HepG2 (cell line): Measurements from ENCODE around the gene NCS1. TPM values are rescaled to one million over a fixed set of nuclear protein-coding genes. Genes with fewer than 3 reads are reported as not detected.

ENCODE experiments used
- ATAC-seq: fragments of 200-7000 bp; cut with Tn5 transposase; 3 replicates; pipeline ENCODE4 v1.9.1; 2020; ENCODE audit warnings: mild to moderate bottlenecking, moderate library complexity
- BruUV-seq: library from RNA; stranded (reverse); fragments of 400-500 nt; replicated peaks from 2 replicates; lab custom pipeline; 2021; lab: Mats Ljungman, UMichigan
- CTCF ChIA-PET: fragments of 300-600 bp; formaldehyde crosslinking; extraction: SDS; loops from one replicate; lab custom pipeline; 2021; ENCODE audit warnings: low total read pairs, inconsistent platforms, low intra/inter-chr PET ratio; lab: Yijun Ruan, JAX
- POLR2A ChIA-PET: fragments of 350-600 bp; sonication (Branson Sonifier 250); formaldehyde crosslinking; loops from one replicate; lab custom pipeline; 2020; ENCODE audit warnings: antibody characterized with exemption, inconsistent platforms; lab: Yijun Ruan, JAX
- DNase-seq: peaks from one replicate; pipeline ENCODE4 v3.0.0-alpha.2; 2015; ENCODE audit warnings: low spot score
- FAIRE-seq: peaks from 3 replicates; lab custom pipeline; 2011; peaks lifted over from hg19 to GRCh38; lab: Jason Lieb, UNC
- H2AFZ ChIP-seq: one replicate; pipeline ENCODE4 v1.6.1; 2011; ENCODE audit warnings: low read length, inconsistent platforms
- H3K27ac ChIP-seq: fragments of 300-600 bp; 3 replicates; pipeline ENCODE4 v1.8.0; 2011; ENCODE audit warnings: mixed run types, mild to moderate bottlenecking, mixed read lengths, low read length, inconsistent platforms; ENCODE audit not compliant: insufficient read depth; ENCODE audit errors: extremely low read length
- H3K27me3 ChIP-seq, 2 experiments: fragments of 200-600 bp in 1 of 2; 2 replicates in 1 of 2; 3 replicates in 1 of 2; pipeline versions ENCODE4 v1.6.0 to v1.8.0; 2011; ENCODE audit warnings: low read length in 2 of 2, mild to moderate bottlenecking in 2 of 2, moderate library complexity in 2 of 2, inconsistent platforms in 1 of 2; ENCODE audit not compliant: insufficient read depth in 2 of 2, control insufficient read depth in 1 of 2
- H3K36me3 ChIP-seq, 2 experiments: fragments of 200-600 bp in 1 of 2; replicated peaks in 1 of 2; 2 replicates in 1 of 2; 3 replicates in 1 of 2; pipeline versions ENCODE4 v1.5.1 to v1.8.0; 2011; ENCODE audit warnings: low read length in 2 of 2, inconsistent platforms in 1 of 2; ENCODE audit not compliant: insufficient read depth in 2 of 2, control insufficient read depth in 1 of 2
- H3K4me1 ChIP-seq: 2 replicates; pipeline ENCODE4 v1.5.1; 2012; ENCODE audit warnings: low read length, inconsistent platforms; ENCODE audit not compliant: insufficient read depth
- H3K4me2 ChIP-seq: 2 replicates; pipeline ENCODE4 v1.6.0; 2011; ENCODE audit warnings: low read depth, low read length, inconsistent platforms
- H3K4me3 ChIP-seq, 3 experiments: fragments of 200-600 bp in 1 of 3; sonication (generic), shearing (Covaris generic) in 1 of 3; replicated peaks in 1 of 3; 2 replicates each; pipeline ENCODE4 v1.5.1; 2011 to 2016; ENCODE audit warnings: low read length in 3 of 3, inconsistent platforms in 2 of 3, low read depth in 2 of 3, mild to moderate bottlenecking in 2 of 3, control low read depth in 1 of 3, mixed read lengths in 1 of 3; ENCODE audit not compliant: insufficient read depth in 1 of 3
- H3K79me2 ChIP-seq: one replicate; pipeline ENCODE4 v1.6.1; 2011; ENCODE audit warnings: low read length, inconsistent platforms; ENCODE audit not compliant: insufficient read depth
- H3K9ac ChIP-seq: 2 replicates; pipeline ENCODE4 v1.6.0; 2011; ENCODE audit warnings: mild to moderate bottlenecking, low read depth, low read length, inconsistent platforms; ENCODE audit not compliant: insufficient read depth
- H3K9me3 ChIP-seq: 2 replicates; pipeline ENCODE4 v1.5.1; 2012; ENCODE audit warnings: mild to moderate bottlenecking, low read length
- H4K20me1 ChIP-seq: 2 replicates; pipeline ENCODE4 v1.6.0; 2011; ENCODE audit warnings: inconsistent platforms, mild to moderate bottlenecking, low read length, moderate library complexity; ENCODE audit not compliant: insufficient read depth
- DZIP1 ChIP-seq: sonication (generic); formaldehyde crosslinking; IDR thresholded peaks from 2 replicates; pipeline ENCODE4 v1.5.0; 2020; ENCODE audit warnings: mild to moderate bottlenecking, missing genetic modification reagents
- NFAT5 ChIP-seq: sonication (generic); formaldehyde crosslinking; IDR thresholded peaks from 2 replicates; pipeline ENCODE4 v1.4.0; 2020; ENCODE audit warnings: missing genetic modification reagents
- NR2C2 ChIP-seq: sonication (generic); formaldehyde crosslinking; IDR thresholded peaks from 2 replicates; pipeline ENCODE4 v1.4.0; 2020; ENCODE audit warnings: missing genetic modification reagents, mild to moderate bottlenecking, moderate library complexity, borderline replicate concordance
- YY1 ChIP-seq: IDR thresholded peaks from 2 replicates; pipeline ENCODE4 v1.6.1; 2011; ENCODE audit warnings: low read length, low read depth, moderate library complexity, mild to moderate bottlenecking; ENCODE audit not compliant: insufficient read depth, insufficient replicate concordance
- ZFP91 ChIP-seq: sonication (generic); formaldehyde crosslinking; IDR thresholded peaks from 2 replicates; pipeline ENCODE4 v1.9.0; 2022; ENCODE audit warnings: missing genetic modification reagents, mild to moderate bottlenecking, borderline replicate concordance
- WGBS: methylation state at CpG from one replicate; pipeline ENCODE4 v1.1.6; 2017; ENCODE audit warnings: low lambda C conversion rate; 5-methylcytosine and 5-hydroxymethylcytosine counted together
- in situ Hi-C: cut with HindIII; loops from 2 replicates; pipeline ENCODE4 v1.10.0; 2017; ENCODE audit warnings: low pct_unique_long_range_greater_than_20kb; ENCODE audit not compliant: extremely low pct_ligation_motif_present
- intact Hi-C: fragments of 100-400 bp; cut with micrococcal nuclease; formaldehyde crosslinking; loops from one replicate; pipeline ENCODE4 v1.10.0; 2022; ENCODE audit not compliant: unreplicated experiment
- polyA plus RNA-seq, 8 experiments: library from polyadenylated mRNA; depleted of rRNA in 3 of 8; stranded (reverse) in 7 of 8; unstranded in 1 of 8; fragments of >200 nt; fragmentation: Illumina TruSeq in 4 of 8; extraction: Trizol in 4 of 8; gene quantifications; 2 replicates each; pipeline versions ENCODE4 v1.2.1 to v1.2.3, GENCODE V29; 2011 to 2016; ENCODE audit warnings: low read depth in 4 of 8, missing spikeins in 1 of 8, mixed read lengths in 1 of 8; ENCODE audit not compliant: insufficient read depth in 1 of 8
- total RNA-seq, 5 experiments: library from RNA; depleted of rRNA; stranded (reverse); fragments of >200 nt; fragmentation: Illumina TruSeq; extraction: Trizol; gene quantifications; 2 replicates each; pipeline ENCODE4 v1.2.3, GENCODE V29; 2016; ENCODE audit warnings: low read depth in 1 of 5

Gene NCS1
- total and polyA plus RNA-seq, 2 of the 13 experiments (the other 11 are each of a cell fraction or from before 2014, with no cell fraction given), result 4.7 to 6.1 TPM

GRCh38 chr9:130187523-130187846 lies 15.3 kb downstream of the NCS1 start:
- POLR2A ChIA-PET, result no interaction called here
- no peak overlapping the region for H2AFZ ChIP-seq

More at GRCh38 chr9:130187523-130187846, 15.3 kb downstream of the NCS1 start:
- H3K36me3 ChIP-seq, result no peaks in the 10 kb centered on the region
- H3K79me2 ChIP-seq, result no peaks in the 10 kb centered on the region
- in situ Hi-C loops, result no loop called here
- no peaks in the 10 kb centered on the region for H3K27me3 ChIP-seq
- ATAC-seq (no peak), FAIRE-seq (no peak), DNase-seq (no peak)
- no peaks in the 10 kb centered on the region for H4K20me1 ChIP-seq
- H3K4me2 ChIP-seq, result peak overlapping the region; percentile 76
- H3K9ac ChIP-seq, result no peak overlapping the region
- peak overlapping the region in 1 of 3 experiments; percentile 67; a peak in 1 of 6 replicates for H3K4me3 ChIP-seq
- BruUV-seq, result no TSS peak
- WGBS, result 59% methylated on average over 9 of the region's 9 CpGs
- peaks cover 34% of the 10 kb centered on the region for H3K4me1 ChIP-seq
- no peak for TF ChIP-seq YY1
- TF ChIP-seq NFAT5 (CRISPR knock-in tag), result no peak
- peak; percentile 43; the same call in 1 of the 2 replicates for TF ChIP-seq DZIP1 (CRISPR knock-in tag)
- TF ChIP-seq NR2C2 (CRISPR knock-in tag), result 0 out of 2 replicates have a peak, but pooled peaks have one; percentile 6
- peak; percentile 98; the same call in 1 of the 2 replicates for TF ChIP-seq ZFP91 (CRISPR knock-in tag)
- TF ChIP-seq, all 625 proteins: peak for 3
- Histone ChIP-seq H3K9me3 (no peaks in the 10 kb centered on the region), H3K27ac (no peak overlapping the region)
- intact Hi-C loops, result no loop called here
- CTCF ChIA-PET, result no interaction called here
